ENCODE data around the gene RGS7. TPM values are rescaled to one million over a fixed set of nuclear protein-coding genes. Genes with fewer than 3 reads are reported as not detected.

Gene RGS7
- total and polyA plus RNA-seq, 10 of the 15 experiments (the other 5 are each of a cell fraction or from before 2014, with no cell fraction given), result not detected

DNA sequence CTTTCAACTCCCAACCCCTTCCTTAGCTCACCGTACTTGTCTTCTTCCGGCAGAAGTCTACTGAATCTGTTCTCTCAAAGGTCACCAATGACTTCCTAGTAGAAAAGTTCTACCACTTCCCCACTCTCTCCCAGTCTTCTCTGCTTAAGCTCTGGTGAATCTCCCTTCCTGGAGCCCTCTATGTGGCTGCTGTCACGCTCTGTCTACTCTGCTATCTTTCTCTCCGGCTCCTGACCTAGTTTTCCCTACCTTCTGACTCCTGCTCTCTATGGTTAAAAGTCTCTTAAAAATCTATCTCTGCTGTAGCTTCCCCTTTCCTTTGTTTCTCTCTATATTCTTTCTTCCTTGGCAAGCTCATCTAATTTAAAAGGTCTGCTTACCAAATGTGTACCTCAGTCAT lies 394.9 kb downstream of the RGS7 start:
- in situ Hi-C loops (cut with MboI), result no loop called here
- SMC1A ChIA-PET (ENCODE audit: uncharacterized antibody, unreplicated experiment), result no interaction called here
- Histone ChIP-seq H3K79me2 (ENCODE audit: control insufficient read depth, insufficient read depth, low read length) (no peaks in the 10 kb centered on the region), H3K27me3 (replicated peaks in 1 of 2; ENCODE audit: control insufficient read depth in 2 of 2, insufficient read depth in 2 of 2, low read length in 1 of 2) (no peaks in the 10 kb centered on the region), H3K36me3 (ENCODE audit: control insufficient read depth in 2 of 2, insufficient read depth in 2 of 2, low read length in 1 of 2) (no peaks in the 10 kb centered on the region), H2AFZ (ENCODE audit: control insufficient read depth, low read depth, low read length) (no peak overlapping the region), H3K4me3 (no peak overlapping the region), H3K9ac (ENCODE audit: control insufficient read depth, insufficient read depth, low read length) (no peak overlapping the region), H3K27ac (ENCODE audit: control insufficient read depth, insufficient read depth) (no peak overlapping the region), H3K9me3 (replicated peaks; ENCODE audit: control insufficient read depth, insufficient read depth, low read length) (no peaks in the 10 kb centered on the region), H4K20me1 (ENCODE audit: control insufficient read depth, insufficient read depth) (no peaks in the 10 kb centered on the region), H3K4me1 (ENCODE audit: control insufficient read depth, insufficient read depth, low read length) (no peaks in the 10 kb centered on the region), H3K4me2 (ENCODE audit: control insufficient read depth, insufficient read depth) (no peak overlapping the region)
- no peak for ATAC-seq
- RAD21 ChIA-PET (ENCODE audit: unreplicated experiment), result no interaction called here
- intact Hi-C loops (cut with micrococcal nuclease; ENCODE audit: unreplicated experiment), result no loop called here
- no peak for FAIRE-seq
- POLR2A ChIA-PET, result no interaction called here
- no peak for DNase-seq (ENCODE audit: low read depth, low spot score)
- 15% methylated on average over 4 of the region's 4 CpGs for WGBS (ENCODE audit: insufficient coverage, insufficient replicate concordance, low lambda C conversion rate, missing lambda C conversion rate)
- CTCF ChIA-PET, result interaction anchor here (0.9 kb wide), 1 partner anchor 75 kb away, joined by 4 read pairs; no protein-coding TSS in a partner anchor
- TF ChIP-seq, protein P1, sequence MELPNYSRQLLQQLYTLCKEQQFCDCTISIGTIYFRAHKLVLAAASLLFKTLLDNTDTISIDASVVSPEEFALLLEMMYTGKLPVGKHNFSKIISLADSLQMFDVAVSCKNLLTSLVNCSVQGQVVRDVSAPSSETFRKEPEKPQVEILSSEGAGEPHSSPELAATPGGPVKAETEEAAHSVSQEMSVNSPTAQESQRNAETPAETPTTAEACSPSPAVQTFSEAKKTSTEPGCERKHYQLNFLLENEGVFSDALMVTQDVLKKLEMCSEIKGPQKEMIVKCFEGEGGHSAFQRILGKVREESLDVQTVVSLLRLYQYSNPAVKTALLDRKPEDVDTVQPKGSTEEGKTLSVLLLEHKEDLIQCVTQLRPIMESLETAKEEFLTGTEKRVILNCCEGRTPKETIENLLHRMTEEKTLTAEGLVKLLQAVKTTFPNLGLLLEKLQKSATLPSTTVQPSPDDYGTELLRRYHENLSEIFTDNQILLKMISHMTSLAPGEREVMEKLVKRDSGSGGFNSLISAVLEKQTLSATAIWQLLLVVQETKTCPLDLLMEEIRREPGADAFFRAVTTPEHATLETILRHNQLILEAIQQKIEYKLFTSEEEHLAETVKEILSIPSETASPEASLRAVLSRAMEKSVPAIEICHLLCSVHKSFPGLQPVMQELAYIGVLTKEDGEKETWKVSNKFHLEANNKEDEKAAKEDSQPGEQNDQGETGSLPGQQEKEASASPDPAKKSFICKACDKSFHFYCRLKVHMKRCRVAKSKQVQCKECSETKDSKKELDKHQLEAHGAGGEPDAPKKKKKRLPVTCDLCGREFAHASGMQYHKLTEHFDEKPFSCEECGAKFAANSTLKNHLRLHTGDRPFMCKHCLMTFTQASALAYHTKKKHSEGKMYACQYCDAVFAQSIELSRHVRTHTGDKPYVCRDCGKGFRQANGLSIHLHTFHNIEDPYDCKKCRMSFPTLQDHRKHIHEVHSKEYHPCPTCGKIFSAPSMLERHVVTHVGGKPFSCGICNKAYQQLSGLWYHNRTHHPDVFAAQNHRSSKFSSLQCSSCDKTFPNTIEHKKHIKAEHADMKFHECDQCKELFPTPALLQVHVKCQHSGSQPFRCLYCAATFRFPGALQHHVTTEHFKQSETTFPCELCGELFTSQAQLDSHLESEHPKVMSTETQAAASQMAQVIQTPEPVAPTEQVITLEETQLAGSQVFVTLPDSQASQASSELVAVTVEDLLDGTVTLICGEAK (IDR thresholded peaks at IDR 0.05; ENCODE audit: borderline replicate concordance), result no peak
- no peak for TF ChIP-seq CBFB (IDR thresholded peaks at IDR 0.05; ENCODE audit: low read depth)
- BruUV-seq (replicated peaks), result no TSS peak

DNA sequence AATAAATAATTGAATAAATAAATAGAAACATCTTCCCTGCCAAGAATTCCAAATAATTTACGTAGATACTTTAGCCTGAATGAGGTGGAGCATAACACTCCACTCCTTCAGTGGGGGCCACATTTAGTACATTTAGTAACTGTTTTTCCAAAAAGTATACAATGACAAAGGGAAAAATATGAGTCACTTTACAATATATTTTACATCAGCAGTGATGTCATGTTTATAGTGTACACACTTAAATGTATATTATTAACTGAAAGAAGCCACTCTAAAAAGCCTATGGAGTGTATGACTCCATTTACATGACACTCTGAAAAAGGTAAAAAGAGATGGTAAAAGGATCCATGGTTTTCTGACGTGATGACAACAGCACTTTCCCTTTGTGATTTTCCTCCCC lies 400.6 kb downstream of the RGS7 start:
- no TSS peak for BruUV-seq (replicated peaks)
- intact Hi-C loops (cut with micrococcal nuclease; ENCODE audit: unreplicated experiment), result no loop called here
- TF ChIP-seq ZNF592 (IDR thresholded peaks at IDR 0.05) (no peak), MEF2A (IDR thresholded peaks at IDR 0.05; ENCODE audit: insufficient read depth, low read depth, low read length) (no peak)
- TF ChIP-seq, protein P2, sequence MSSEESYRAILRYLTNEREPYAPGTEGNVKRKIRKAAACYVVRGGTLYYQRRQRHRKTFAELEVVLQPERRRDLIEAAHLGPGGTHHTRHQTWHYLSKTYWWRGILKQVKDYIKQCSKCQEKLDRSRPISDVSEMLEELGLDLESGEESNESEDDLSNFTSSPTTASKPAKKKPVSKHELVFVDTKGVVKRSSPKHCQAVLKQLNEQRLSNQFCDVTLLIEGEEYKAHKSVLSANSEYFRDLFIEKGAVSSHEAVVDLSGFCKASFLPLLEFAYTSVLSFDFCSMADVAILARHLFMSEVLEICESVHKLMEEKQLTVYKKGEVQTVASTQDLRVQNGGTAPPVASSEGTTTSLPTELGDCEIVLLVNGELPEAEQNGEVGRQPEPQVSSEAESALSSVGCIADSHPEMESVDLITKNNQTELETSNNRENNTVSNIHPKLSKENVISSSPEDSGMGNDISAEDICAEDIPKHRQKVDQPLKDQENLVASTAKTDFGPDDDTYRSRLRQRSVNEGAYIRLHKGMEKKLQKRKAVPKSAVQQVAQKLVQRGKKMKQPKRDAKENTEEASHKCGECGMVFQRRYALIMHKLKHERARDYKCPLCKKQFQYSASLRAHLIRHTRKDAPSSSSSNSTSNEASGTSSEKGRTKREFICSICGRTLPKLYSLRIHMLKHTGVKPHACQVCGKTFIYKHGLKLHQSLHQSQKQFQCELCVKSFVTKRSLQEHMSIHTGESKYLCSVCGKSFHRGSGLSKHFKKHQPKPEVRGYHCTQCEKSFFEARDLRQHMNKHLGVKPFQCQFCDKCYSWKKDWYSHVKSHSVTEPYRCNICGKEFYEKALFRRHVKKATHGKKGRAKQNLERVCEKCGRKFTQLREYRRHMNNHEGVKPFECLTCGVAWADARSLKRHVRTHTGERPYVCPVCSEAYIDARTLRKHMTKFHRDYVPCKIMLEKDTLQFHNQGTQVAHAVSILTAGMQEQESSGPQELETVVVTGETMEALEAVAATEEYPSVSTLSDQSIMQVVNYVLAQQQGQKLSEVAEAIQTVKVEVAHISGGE (CRISPR knock-in tag; IDR thresholded peaks at IDR 0.05), result no peak

More for the DNA sequence above, 400.6 kb downstream of the RGS7 start:
- H3K9ac ChIP-seq (ENCODE audit: control insufficient read depth, insufficient read depth, low read length), result no peak overlapping the region
- FAIRE-seq (no peak), ATAC-seq (no peak), DNase-seq (ENCODE audit: low read depth, low spot score) (no peak)
- in situ Hi-C loops (cut with MboI), result no loop called here
- H3K79me2 ChIP-seq (ENCODE audit: control insufficient read depth, insufficient read depth, low read length), result no peaks in the 10 kb centered on the region
- 2% methylated on average over 2 of the region's 2 CpGs for WGBS (ENCODE audit: insufficient coverage, insufficient replicate concordance, low lambda C conversion rate, missing lambda C conversion rate)
- H2AFZ ChIP-seq (ENCODE audit: control insufficient read depth, low read depth, low read length), result no peak overlapping the region
- no peak overlapping the region for H3K4me2 ChIP-seq (ENCODE audit: control insufficient read depth, insufficient read depth)
- ChIA-PET POLR2A (no interaction called here), RAD21 (ENCODE audit: unreplicated experiment) (no interaction called here), CTCF (no interaction called here), SMC1A (ENCODE audit: uncharacterized antibody, unreplicated experiment) (interaction anchor here (0.5 kb wide), 1 partner anchor 1185 kb away, joined by 3 read pairs; no protein-coding TSS in a partner anchor)
- no peaks in the 10 kb centered on the region for H3K36me3 ChIP-seq (ENCODE audit: control insufficient read depth in 2 of 2, insufficient read depth in 2 of 2, low read length in 1 of 2)
- H3K4me3 ChIP-seq, result no peak overlapping the region
- H3K9me3 ChIP-seq (replicated peaks; ENCODE audit: control insufficient read depth, insufficient read depth, low read length), result no peaks in the 10 kb centered on the region
- H3K27me3 ChIP-seq (replicated peaks in 1 of 2; ENCODE audit: control insufficient read depth in 2 of 2, insufficient read depth in 2 of 2, low read length in 1 of 2), result no peaks in the 10 kb centered on the region
- H3K4me1 ChIP-seq (ENCODE audit: control insufficient read depth, insufficient read depth, low read length), result no peaks in the 10 kb centered on the region
- H4K20me1 ChIP-seq (ENCODE audit: control insufficient read depth, insufficient read depth), result no peaks in the 10 kb centered on the region
- no peak overlapping the region for H3K27ac ChIP-seq (ENCODE audit: control insufficient read depth, insufficient read depth)

All from GM12878 (cell line).